Measurements from ENCODE around the gene CDC16. TPM values are rescaled to one million over a fixed set of nuclear protein-coding genes. Genes with fewer than 3 reads are reported as not detected.

Gene CDC16
- total and polyA plus RNA-seq, 2 of the 13 experiments (the other 11 are each of a cell fraction or from before 2014, with no cell fraction given): 24.2 to 60.9 TPM

GRCh38 chr13:114314074-114314912, 79.6 kb downstream of the CDC16 start, which contains the start of gene CHAMP1 (continued):
- TF ChIP-seq ZNF354B (CRISPR knock-in tag; IDR thresholded peaks at IDR 0.05): peak; percentile 63; the same call in 1 of the 2 replicates
- TF ChIP-seq KAT8 (CRISPR knock-in tag; IDR thresholded peaks at IDR 0.05): peak; percentile 48
- no peak for TF ChIP-seq ZBTB37 (CRISPR knock-in tag; IDR thresholded peaks at IDR 0.05)
- no peak; the same call in 1 of the 2 replicates for TF ChIP-seq NFKB2 (CRISPR knock-in tag; IDR thresholded peaks at IDR 0.05; ENCODE audit: borderline replicate concordance)
- no peak for TF ChIP-seq NFATC3 (CRISPR knock-in tag; IDR thresholded peaks at IDR 0.05)
- TF ChIP-seq SATB2 (CRISPR knock-in tag; IDR thresholded peaks at IDR 0.05): peak; percentile 29; the same call in 1 of the 2 replicates
- TF ChIP-seq ARNTL (CRISPR knock-in tag; IDR thresholded peaks at IDR 0.05): peak; percentile 63
- peak; percentile 80; the same call in 1 of the 2 replicates for TF ChIP-seq ZNF562 (CRISPR knock-in tag; IDR thresholded peaks at IDR 0.05; ENCODE audit: borderline replicate concordance)
- no peak for TF ChIP-seq ZNF280D (CRISPR knock-in tag; IDR thresholded peaks at IDR 0.05)
- TF ChIP-seq ARNT2 (CRISPR knock-in tag; IDR thresholded peaks at IDR 0.05; ENCODE audit: low read depth): peak; percentile 98
- TF ChIP-seq REXO4 (CRISPR knock-in tag; IDR thresholded peaks at IDR 0.05; ENCODE audit: borderline replicate concordance): peak; percentile 57; the same call in 1 of the 2 replicates
- TF ChIP-seq ZNF256 (CRISPR knock-in tag; conservative IDR thresholded peaks at IDR 0.05): no peak
- no peak for TF ChIP-seq ZNF318 (CRISPR knock-in tag; IDR thresholded peaks at IDR 0.05)
- TF ChIP-seq NFIB (CRISPR knock-in tag; IDR thresholded peaks at IDR 0.05; ENCODE audit: borderline replicate concordance): no peak
- no peak for TF ChIP-seq SMC3 (IDR thresholded peaks at IDR 0.05; ENCODE audit: low read length)
